GM08714 (cell line): ENCODE data around the gene ITGB2.

Experiments used
- H3K4me3 ChIP-seq: fragments of 200-500 bp; sonication (Bioruptor generic); 2 replicates; pipeline ENCODE4 v1.5.1; 2014; ENCODE audit warnings: mild to moderate bottlenecking, low read length, inconsistent platforms
- ZNF274 ChIP-seq: IDR thresholded peaks from 2 replicates; pipeline ENCODE4 v1.6.1; 2012; ENCODE audit warnings: mild to moderate bottlenecking, low read depth, low read length

ITGB2 gene

GRCh38 chr21:44878053-44878982 lies 42.4 kb downstream of the ITGB2 start:
- TF ChIP-seq ZNF274: no peak
- no peak overlapping the region; the same call in 1 of the 2 replicates for H3K4me3 ChIP-seq

GRCh38 chr21:44876849-44877575 lies 43.7 kb downstream of the ITGB2 start:
- no peak for TF ChIP-seq ZNF274
- no peak overlapping the region for H3K4me3 ChIP-seq

DNA sequence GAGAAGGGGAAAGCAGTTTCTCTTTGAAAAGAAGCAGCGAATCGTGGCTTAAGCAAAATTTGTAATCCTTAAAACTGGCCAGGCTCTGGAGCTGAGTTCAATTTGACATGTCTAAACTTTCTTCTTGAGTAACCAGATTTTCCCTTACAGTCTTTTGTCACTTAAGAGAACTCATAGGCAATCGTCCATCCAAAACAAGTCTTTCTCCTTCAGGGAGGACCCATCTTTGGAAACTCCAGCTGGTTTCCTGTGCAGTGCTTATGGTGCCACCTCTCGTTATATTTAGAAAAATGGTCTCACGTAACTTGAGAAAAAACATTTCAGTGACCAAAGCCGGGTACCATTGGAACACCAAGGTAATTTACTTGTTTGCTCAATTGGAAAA lies 45.4 kb downstream of the ITGB2 start:
- peak overlapping the region; percentile 73 for H3K4me3 ChIP-seq
- no peak for TF ChIP-seq ZNF274

DNA sequence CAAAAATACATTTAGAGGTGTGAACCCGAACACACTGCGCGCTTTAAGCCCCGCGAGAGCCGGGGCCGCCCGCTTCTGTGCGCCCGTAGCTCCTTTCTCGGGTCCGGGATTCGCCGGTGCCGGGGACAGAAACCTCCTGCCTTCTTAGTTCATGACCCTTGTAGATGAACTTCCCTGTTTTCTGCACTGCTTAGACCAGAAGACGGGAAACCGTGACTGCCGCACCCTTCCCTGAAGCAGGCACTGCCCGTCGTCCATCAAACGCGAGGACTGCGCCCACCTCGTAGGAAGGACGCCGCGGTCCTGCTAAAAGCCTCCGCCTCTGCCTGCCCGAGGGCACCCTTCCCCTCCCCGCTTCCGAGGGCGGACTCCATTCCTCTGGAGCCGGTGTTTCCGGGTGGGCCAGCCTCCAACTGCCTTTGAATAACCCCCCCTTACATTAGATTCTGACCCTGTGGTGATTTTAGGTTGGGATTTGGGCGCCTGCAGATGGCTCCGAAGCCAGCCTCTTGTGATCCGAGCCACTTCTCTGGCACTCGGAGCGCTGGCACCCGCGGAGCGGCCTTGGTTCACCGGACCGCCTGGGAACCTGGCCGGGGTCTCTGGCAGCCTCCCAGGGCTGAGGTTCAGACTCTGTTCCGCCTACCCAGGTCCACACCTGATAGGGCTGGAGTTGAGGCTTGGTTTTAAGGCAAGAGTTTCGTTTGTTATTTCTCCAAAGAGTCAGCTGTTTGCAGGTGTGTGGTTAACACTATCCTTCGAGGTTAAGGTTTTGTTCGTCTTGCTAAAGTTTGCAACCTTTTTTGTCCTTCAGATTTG lies 46.0 kb downstream of the ITGB2 start:
- TF ChIP-seq ZNF274: no peak
- peak overlapping the region; percentile 73 for H3K4me3 ChIP-seq

GRCh38 chr21:44874240-44874496 lies 46.5 kb downstream of the ITGB2 start:
- TF ChIP-seq ZNF274: no peak
- peak overlapping the region; percentile 73 for H3K4me3 ChIP-seq

GRCh38 chr21:44873356-44874239 lies 47.1 kb downstream of the ITGB2 start, which contains the start of gene PTTG1IP:
PTTG1IP (minus strand) TSS chr21:44873690; CDS start chr21:44873616, 74 bp downstream.
- no peak for TF ChIP-seq ZNF274
- H3K4me3 ChIP-seq: peak within 1 kb of the TSS; percentile 83

GRCh38 chr21:44872649-44873355 lies 47.9 kb downstream of the ITGB2 start:
- no peak for TF ChIP-seq ZNF274
- H3K4me3 ChIP-seq: peak overlapping the region; percentile 83

- H3K4me3 ChIP-seq: peak overlapping the region; percentile 83
- TF ChIP-seq ZNF274: no peak
Measured at GRCh38 chr21:44872323-44872648, 48.4 kb downstream of the ITGB2 start.

- peak overlapping the region; percentile 83; the same call in 1 of the 2 replicates for H3K4me3 ChIP-seq
- TF ChIP-seq ZNF274: no peak
Measured at GRCh38 chr21:44871576-44872269, 49.0 kb downstream of the ITGB2 start.

DNA sequence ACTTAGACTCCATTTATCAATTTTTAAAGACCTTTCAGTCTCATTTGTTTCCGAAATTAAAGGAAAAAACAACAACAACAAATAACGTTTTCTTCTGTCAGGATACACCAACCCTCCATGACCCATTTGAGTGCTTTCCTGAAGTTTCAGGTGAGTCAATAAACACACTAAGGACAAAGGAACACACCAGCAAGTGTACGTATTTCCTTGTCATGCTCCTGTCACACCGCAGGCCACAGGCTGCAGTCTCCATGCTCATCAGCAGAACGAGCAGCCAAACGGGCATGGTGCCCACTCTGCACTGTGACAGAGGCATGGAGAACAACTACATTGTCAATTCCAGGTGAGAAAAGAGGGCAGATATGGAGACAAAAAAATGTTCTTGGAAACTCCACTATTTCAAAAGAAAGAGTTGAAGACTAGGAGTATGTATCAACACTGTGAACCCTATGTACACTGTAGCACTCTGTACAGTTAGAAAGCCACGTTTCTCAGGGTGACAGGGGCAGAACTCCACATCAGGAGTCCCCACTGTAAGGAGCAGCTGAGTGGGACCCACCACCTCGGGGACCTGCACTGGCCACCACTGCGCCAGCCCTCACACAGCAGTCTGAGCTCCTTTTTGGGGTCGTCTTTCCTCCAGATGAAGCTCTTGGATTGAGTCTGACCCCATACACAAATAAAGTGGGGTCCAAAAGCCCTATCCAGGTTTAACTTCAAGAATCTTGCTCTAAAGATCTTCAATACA lies 49.8 kb downstream of the ITGB2 start:
- TF ChIP-seq ZNF274: no peak
- no peak overlapping the region for H3K4me3 ChIP-seq

- no peak overlapping the region for H3K4me3 ChIP-seq
- TF ChIP-seq ZNF274: no peak
Measured at GRCh38 chr21:44869781-44870747, 50.6 kb downstream of the ITGB2 start.
